HEK293 (cell line): ENCODE results near the gene ICAM1.

Experiments used
- BCL11B ChIP-seq: fragments of 450-650 bp; formaldehyde crosslinking; IDR thresholded peaks from 2 replicates; pipeline ENCODE4 v1.5.1; 2016; ENCODE audit warnings: low read depth, missing biosample characterization, missing genetic modification characterization
- ELK4 ChIP-seq: IDR thresholded peaks from 2 replicates; pipeline ENCODE4 v1.6.1; 2011; ENCODE audit warnings: mild to moderate bottlenecking, low read depth, low read length, borderline replicate concordance
- HOXC10 ChIP-seq: sonication (generic); formaldehyde crosslinking; IDR thresholded peaks from 2 replicates; pipeline ENCODE4 v1.8.1; 2023; ENCODE audit warnings: mild to moderate bottlenecking, missing genetic modification reagents
- KLF8 ChIP-seq: fragments of 450-650 bp; formaldehyde crosslinking; IDR thresholded peaks from 2 replicates; pipeline ENCODE4 v1.5.1; 2016; ENCODE audit warnings: missing biosample characterization, missing genetic modification characterization
- MZF1 ChIP-seq: fragments of 450-650 bp; formaldehyde crosslinking; IDR thresholded peaks from 2 replicates; pipeline ENCODE4 v1.5.1; 2017; ENCODE audit warnings: missing biosample characterization, missing genetic modification characterization, borderline replicate concordance
- PRDM1 ChIP-seq: fragments of 450-650 bp; formaldehyde crosslinking; IDR thresholded peaks from 2 replicates; pipeline ENCODE4; 2016; ENCODE audit warnings: missing biosample characterization, missing genetic modification characterization
- PRDM10 ChIP-seq: fragments of 450-650 bp; formaldehyde crosslinking; IDR thresholded peaks from 2 replicates; pipeline ENCODE4 v1.5.1; 2016; ENCODE audit warnings: missing biosample characterization, missing genetic modification characterization
- REPIN1 ChIP-seq: fragments of 450-650 bp; formaldehyde crosslinking; IDR thresholded peaks from 2 replicates; pipeline ENCODE4 v1.5.1; 2017; ENCODE audit warnings: missing biosample characterization, missing genetic modification characterization, low read depth
- SALL2 ChIP-seq: fragments of 450-650 bp; formaldehyde crosslinking; IDR thresholded peaks from 2 replicates; pipeline ENCODE4 v1.5.0; 2017; ENCODE audit warnings: missing biosample characterization, mild to moderate bottlenecking, missing genetic modification characterization, borderline replicate concordance
- TSHZ1 ChIP-seq: fragments of 450-650 bp; formaldehyde crosslinking; IDR thresholded peaks from 2 replicates; pipeline ENCODE4 v1.5.1; 2016; ENCODE audit warnings: missing biosample characterization, missing genetic modification characterization, borderline replicate concordance
- WT1 ChIP-seq: fragments of 450-650 bp; formaldehyde crosslinking; IDR thresholded peaks from 2 replicates; pipeline ENCODE4 v1.5.1; 2016; ENCODE audit warnings: missing biosample characterization, missing genetic modification characterization
- YY1 ChIP-seq: fragments of 450-650 bp; formaldehyde crosslinking; IDR thresholded peaks from 2 replicates; pipeline ENCODE4 v1.5.1; 2018; ENCODE audit warnings: missing biosample characterization, missing genetic modification characterization
- YY2 ChIP-seq: fragments of 450-650 bp; formaldehyde crosslinking; IDR thresholded peaks from 2 replicates; pipeline ENCODE4 v1.5.1; 2016; ENCODE audit warnings: missing biosample characterization, missing genetic modification characterization
- ZBTB10 ChIP-seq: fragments of 450-650 bp; formaldehyde crosslinking; IDR thresholded peaks from 2 replicates; pipeline ENCODE4 v1.5.1; 2016; ENCODE audit warnings: missing biosample characterization, missing genetic modification characterization
- ZEB2 ChIP-seq: fragments of 450-650 bp; formaldehyde crosslinking; IDR thresholded peaks from 2 replicates; pipeline ENCODE4 v1.5.1; 2016; ENCODE audit warnings: missing biosample characterization, missing genetic modification characterization
- ZFHX2 ChIP-seq: fragments of 450-650 bp; formaldehyde crosslinking; conservative IDR thresholded peaks from 2 replicates; pipeline ENCODE4 v1.5.1; 2016; ENCODE audit warnings: missing biosample characterization, missing genetic modification characterization
- ZIC2 ChIP-seq: fragments of 450-650 bp; formaldehyde crosslinking; IDR thresholded peaks from 2 replicates; pipeline ENCODE4 v1.5.1; 2016; ENCODE audit warnings: missing biosample characterization, missing genetic modification characterization
- ZNF211 ChIP-seq: fragments of 450-650 bp; formaldehyde crosslinking; IDR thresholded peaks from 2 replicates; pipeline ENCODE4 v1.5.1; 2016; ENCODE audit warnings: low read depth, missing biosample characterization, missing genetic modification characterization
- ZNF24 ChIP-seq: fragments of 450-650 bp; formaldehyde crosslinking; IDR thresholded peaks from 2 replicates; pipeline ENCODE4 v1.5.1; 2016; ENCODE audit warnings: missing biosample characterization, missing genetic modification characterization
- ZNF280D ChIP-seq: fragments of 450-650 bp; formaldehyde crosslinking; IDR thresholded peaks from 2 replicates; pipeline ENCODE4 v1.5.1; 2016; ENCODE audit warnings: missing biosample characterization, missing genetic modification characterization
- ZNF350 ChIP-seq: fragments of 450-650 bp; formaldehyde crosslinking; IDR thresholded peaks from 2 replicates; pipeline ENCODE4 v1.5.0; 2017; ENCODE audit warnings: missing biosample characterization, mild to moderate bottlenecking, missing genetic modification characterization
- ZNF423 ChIP-seq: fragments of 450-650 bp; formaldehyde crosslinking; IDR thresholded peaks from 2 replicates; pipeline ENCODE4 v1.5.1; 2016; ENCODE audit warnings: missing biosample characterization, missing genetic modification characterization
- ZNF610 ChIP-seq: fragments of 450-650 bp; formaldehyde crosslinking; IDR thresholded peaks from 2 replicates; pipeline ENCODE4 v1.5.1; 2016; ENCODE audit warnings: missing biosample characterization, missing genetic modification characterization, borderline replicate concordance
- ZNF624 ChIP-seq: fragments of 450-650 bp; formaldehyde crosslinking; IDR thresholded peaks from 2 replicates; pipeline ENCODE4 v1.5.1; 2017; ENCODE audit warnings: missing biosample characterization, missing genetic modification characterization
- ZNF629 ChIP-seq: fragments of 450-650 bp; formaldehyde crosslinking; IDR thresholded peaks from 2 replicates; pipeline ENCODE4 v1.5.1; 2017; ENCODE audit warnings: missing biosample characterization, missing genetic modification characterization

The ICAM1 gene

GRCh38 chr19:10315335-10316214 lies 44.7 kb downstream of the ICAM1 start, which contains the start of gene FDX2 (continued):
- peak; percentile 77 for TF ChIP-seq PRDM10 (tag by site-specific recombination)
- TF ChIP-seq ZNF624 (tag by site-specific recombination): no peak
- no peak for TF ChIP-seq SALL2 (tag by site-specific recombination)
- peak; percentile 71 for TF ChIP-seq ZEB2 (tag by site-specific recombination)
- TF ChIP-seq YY2 (tag by site-specific recombination): peak; percentile 97
- no peak for TF ChIP-seq ZNF423 (tag by site-specific recombination)
- 0 out of 2 replicates have a peak, but pooled peaks have one; percentile 60 for TF ChIP-seq ZNF610 (tag by site-specific recombination)
- peak; percentile 39 for TF ChIP-seq ZNF629 (tag by site-specific recombination)
- TF ChIP-seq PRDM1 (tag by site-specific recombination): no peak
- TF ChIP-seq ZNF280D (tag by site-specific recombination): no peak
- TF ChIP-seq ELK4: no peak
- no peak for TF ChIP-seq ZIC2
- no peak for TF ChIP-seq ZNF350
- no peak for TF ChIP-seq TSHZ1 (tag by site-specific recombination)
- TF ChIP-seq WT1 (tag by site-specific recombination): peak; percentile 28; the same call in 1 of the 2 replicates
- no peak for TF ChIP-seq MZF1 (tag by site-specific recombination)
- peak; percentile 38; the same call in 1 of the 2 replicates for TF ChIP-seq ZBTB10
- peak; percentile 96 for TF ChIP-seq YY1 (tag by site-specific recombination)
- TF ChIP-seq KLF8: peak; percentile 63; the same call in 1 of the 2 replicates
- TF ChIP-seq ZFHX2: no peak; the same call in 1 of the 2 replicates
- no peak for TF ChIP-seq ZNF211
- TF ChIP-seq REPIN1 (tag by site-specific recombination): no peak
- TF ChIP-seq ZNF24 (tag by site-specific recombination): no peak; the same call in 1 of the 2 replicates
- TF ChIP-seq HOXC10 (CRISPR knock-in tag): no peak
- no peak for TF ChIP-seq BCL11B
